KG1 (cell line): ENCODE measurements around the gene KCND2.

Experiments used
- DNase-seq: peaks from one replicate; lab custom pipeline; 2025; lab: John Stamatoyannopoulos, UW

The KCND2 gene

GRCh38 chr7:120311028-120311788 lies 38.2 kb downstream of the KCND2 start:
- no peak for DNase-seq

- DNase-seq = no peak
Measured at GRCh38 chr7:120320218-120320961, 47.4 kb downstream of the KCND2 start.

- DNase-seq = no peak
Measured at GRCh38 chr7:120327054-120327453, 54.1 kb downstream of the KCND2 start.

- no peak for DNase-seq
Measured at GRCh38 chr7:120332433-120332832, 59.5 kb downstream of the KCND2 start.

- no peak for DNase-seq
Measured at GRCh38 chr7:120334475-120334874, 61.5 kb downstream of the KCND2 start.

GRCh38 chr7:120337308-120337907 lies 64.4 kb downstream of the KCND2 start:
- no peak for DNase-seq

GRCh38 chr7:120344276-120344675 lies 71.3 kb downstream of the KCND2 start:
- no peak for DNase-seq

- DNase-seq = no peak
Measured at GRCh38 chr7:120353171-120353570, 80.2 kb downstream of the KCND2 start.

GRCh38 chr7:120360918-120361317 lies 87.9 kb downstream of the KCND2 start:
- DNase-seq = no peak

GRCh38 chr7:120363414-120363813 lies 90.4 kb downstream of the KCND2 start:
- no peak for DNase-seq

- DNase-seq = no peak
Measured at GRCh38 chr7:120370954-120371353, 98.0 kb downstream of the KCND2 start.

- DNase-seq = no peak
Measured at GRCh38 chr7:120373174-120373573, 100.2 kb downstream of the KCND2 start.

- no peak for DNase-seq
Measured at GRCh38 chr7:120394595-120394994, 121.6 kb downstream of the KCND2 start.

GRCh38 chr7:120395526-120396019 lies 122.6 kb downstream of the KCND2 start:
- DNase-seq = no peak

- DNase-seq = no peak
Measured at GRCh38 chr7:120398284-120399000, 125.5 kb downstream of the KCND2 start.

GRCh38 chr7:120400806-120401455 lies 128.0 kb downstream of the KCND2 start:
- no peak for DNase-seq

GRCh38 chr7:120402079-120402767 lies 129.2 kb downstream of the KCND2 start:
- DNase-seq = no peak

GRCh38 chr7:120402801-120403200 lies 129.8 kb downstream of the KCND2 start:
- no peak for DNase-seq

GRCh38 chr7:120404042-120404441 lies 131.1 kb downstream of the KCND2 start:
- no peak for DNase-seq

GRCh38 chr7:120405652-120406051 lies 132.7 kb downstream of the KCND2 start:
- no peak for DNase-seq

GRCh38 chr7:120407010-120407409 lies 134.0 kb downstream of the KCND2 start:
- DNase-seq = no peak
